ENCODE data around the gene PDLIM7. TPM values are rescaled to one million over a fixed set of nuclear protein-coding genes. Genes with fewer than 3 reads are reported as not detected.
A peak's percentile ranks its signal among the peaks of the same experiment; 100 is the strongest.

PDLIM7 gene
- total and polyA plus RNA-seq, 2 donors (not counting 3 experiments of a cell fraction or from before 2014, with no cell fraction given): 314 to 318 TPM

- Histone ChIP-seq H3K9me1 (replicated peaks; ENCODE audit: control insufficient read depth, extremely low read depth, insufficient read depth, low read length) (no peaks in the 10 kb centered on the region), H4K20me1 (replicated peaks; ENCODE audit: control insufficient read depth, extremely low read depth, insufficient read depth, low read length) (no peaks in the 10 kb centered on the region), H3K27ac (ENCODE audit: insufficient read depth, low read depth, low read length) (peak overlapping the region; percentile 63), H3K4me1 (ENCODE audit: control insufficient read depth, extremely low read depth, insufficient read depth, low read length) (peaks cover 17% of the 10 kb centered on the region), H3K79me2 (ENCODE audit: control insufficient read depth, insufficient read depth, low read length) (peaks cover 3% of the 10 kb centered on the region), H3K4me3 (replicated peaks in 1 of 3; ENCODE audit: insufficient read depth in 1 of 3, low read depth in 1 of 3, low read length in 3 of 3) (no peak overlapping the region), H2AFZ (ENCODE audit: low read depth, low read length) (no peak overlapping the region), H3K9ac (replicated peaks; ENCODE audit: extremely low read depth, insufficient read depth, low read length) (peak overlapping the region; percentile 0), H3K4me2 (ENCODE audit: insufficient read depth, low read length) (peak overlapping the region; percentile 5), H3K36me3 (ENCODE audit: control insufficient read depth in 2 of 2, extremely low read depth in 1 of 2, insufficient read depth in 2 of 2, low read length in 2 of 2) (peaks cover 19 to 51% of the 10 kb centered on the region in 2 experiments), H3K27me3 (ENCODE audit: control insufficient read depth in 2 of 2, insufficient read depth in 2 of 2, low read length in 2 of 2) (no peaks in the 10 kb centered on the region), H3K9me3 (replicated peaks; ENCODE audit: control insufficient read depth, insufficient read depth, low read length) (no peaks in the 10 kb centered on the region)
- DNase-seq (ENCODE audit: low read depth, low spot score) (peak; percentile 57), FAIRE-seq (peak; percentile 89)
- no TSS peak for BruUV-seq (replicated peaks)
- ChIA-PET CTCF (interaction anchor here (1.0 to 2.2 kb wide), 2 partner anchors 14 to 71 kb away, joined by 3 to 9 read pairs; no protein-coding TSS in a partner anchor), POLR2A (interaction anchor here (1.5 kb wide), 1 partner anchor 10 kb away, joined by 5 read pairs; no protein-coding TSS in a partner anchor)
- intact Hi-C loops (cut with micrococcal nuclease) (loop anchor here (1.0 kb wide), 1 partner anchor 10 kb away; no protein-coding TSS in a partner anchor), dilution Hi-C loops (cut with MboI; ENCODE audit: extremely low pct_ligation_motif_present, low sequenced_read_pairs) (no loop called here)
- peak; percentile 66 for TF ChIP-seq FOS (IDR thresholded peaks at IDR 0.05; ENCODE audit: borderline replicate concordance, insufficient read depth, low read length)
- TF ChIP-seq POLR2AphosphoS5 (IDR thresholded peaks at IDR 0.05; ENCODE audit: insufficient read depth, low read depth, low read length): peak; percentile 95
- peak; percentile 52 for TF ChIP-seq POLR2A (IDR thresholded peaks at IDR 0.05; ENCODE audit: low read depth, low read length)
- TF ChIP-seq CTCF (IDR thresholded peaks at IDR 0.05; ENCODE audit: extremely low read depth in 1 of 2, insufficient read depth in 1 of 2, low read depth in 1 of 2, low read length in 2 of 2): no peak
Measured at GRCh38 chr5:177462021-177462670, 35.3 kb downstream of the PDLIM7 start.
